Smooth muscle cell (in vitro differentiated cells): ENCODE measurements around the gene CUX1. TPM values are rescaled to one million over a fixed set of nuclear protein-coding genes. Genes with fewer than 3 reads are reported as not detected.

ENCODE experiments used
- DNase-seq: peaks from one replicate; lab custom pipeline; 2025; ENCODE audit not compliant: unreplicated experiment; lab: John Stamatoyannopoulos, UW
- H2AFZ ChIP-seq: fragments of 200-600 bp; sonication (generic); 2 replicates; pipeline ENCODE4 v1.6.0; 2016; ENCODE audit warnings: antibody characterized with exemption, low read depth, mild to moderate bottlenecking
- H3F3A ChIP-seq: fragments of 200-600 bp; sonication (generic); 2 replicates; pipeline ENCODE4 v1.6.0; 2017; ENCODE audit warnings: antibody characterized with exemption, low read depth
- H3K27ac ChIP-seq: fragments of 200-600 bp; sonication (generic); 2 replicates; pipeline ENCODE4 v1.5.1; 2016; ENCODE audit warnings: low read depth, mild to moderate bottlenecking
- H3K27me3 ChIP-seq: fragments of 200-600 bp; sonication (generic); 2 replicates; pipeline ENCODE4 v1.6.1; 2016; ENCODE audit warnings: low read depth, mild to moderate bottlenecking
- H3K36me3 ChIP-seq: fragments of 200-600 bp; sonication (generic); 2 replicates; pipeline ENCODE4 v1.5.1; 2016; ENCODE audit warnings: low read depth
- H3K4me1 ChIP-seq: fragments of 200-600 bp; sonication (generic); 2 replicates; pipeline ENCODE4 v1.5.1; 2016; ENCODE audit warnings: low read depth
- H3K4me2 ChIP-seq: fragments of 200-600 bp; sonication (generic); 2 replicates; pipeline ENCODE4 v1.6.0; 2016; ENCODE audit warnings: mild to moderate bottlenecking
- H3K4me3 ChIP-seq: fragments of 200-600 bp; sonication (generic); 2 replicates; pipeline ENCODE4 v1.5.1; 2016; ENCODE audit warnings: mild to moderate bottlenecking
- H3K79me2 ChIP-seq: fragments of 200-600 bp; sonication (generic); 2 replicates; pipeline ENCODE4 v1.6.0; 2016; ENCODE audit warnings: low read depth, mild to moderate bottlenecking
- H3K9ac ChIP-seq: fragments of 200-600 bp; sonication (generic); 2 replicates; pipeline ENCODE4 v1.6.0; 2016; ENCODE audit warnings: low read depth
- H3K9me3 ChIP-seq: fragments of 200-600 bp; sonication (generic); replicated peaks from 2 replicates; pipeline ENCODE4 v1.5.1; 2016; ENCODE audit warnings: low read depth
- H4K20me1 ChIP-seq: fragments of 200-600 bp; sonication (generic); 2 replicates; pipeline ENCODE4 v1.6.0; 2016; ENCODE audit warnings: low read depth
- CTCF ChIP-seq: fragments of 200-600 bp; sonication (generic); IDR thresholded peaks from 2 replicates; pipeline ENCODE4 v1.5.1; 2017; ENCODE audit warnings: borderline replicate concordance, mild to moderate bottlenecking, antibody characterized with exemption; ENCODE audit not compliant: insufficient read depth, poor library complexity, severe bottlenecking
- WGBS: methylation state at CpG from one replicate; pipeline ENCODE4 v1.1.7; 2016; ENCODE audit warnings: low lambda C conversion rate; 5-methylcytosine and 5-hydroxymethylcytosine counted together
- polyA plus RNA-seq: library from polyadenylated mRNA; unstranded; fragments of >200 nt; fragmentation: Nextera tagmentation; extraction: Ambion mirVana; gene quantifications from 2 replicates; pipeline ENCODE4 v1.2.1, GENCODE V29; 2016
- total RNA-seq: library from RNA; depleted of rRNA; stranded (reverse); fragments of >200 nt; gene quantifications from 2 replicates; pipeline ENCODE4 v1.2.3, GENCODE V29; 2014

Gene CUX1
- total and polyA plus RNA-seq, 2 experiments from 2014 or later: 56.3 to 78.4 TPM

GRCh38 chr7:102044984-102045673, 227.7 kb downstream of the CUX1 start:
- Histone ChIP-seq H3K27ac (peak overlapping the region; percentile 61), H3K4me1 (no peaks in the 10 kb centered on the region), H3K9me3 (no peaks in the 10 kb centered on the region), H2AFZ (no peak overlapping the region), H3F3A (peaks cover 6% of the 10 kb centered on the region), H3K4me3 (no peak overlapping the region), H3K27me3 (no peaks in the 10 kb centered on the region), H3K4me2 (peak overlapping the region; percentile 53), H3K9ac (no peak overlapping the region), H3K79me2 (peaks cover 43% of the 10 kb centered on the region), H3K36me3 (no peaks in the 10 kb centered on the region), H4K20me1 (peaks cover 98% of the 10 kb centered on the region)
- DNase-seq: peak; percentile 25
- TF ChIP-seq CTCF: no peak
- WGBS: 48% methylated on average over 28 of the region's 29 CpGs

GRCh38 chr7:102045681-102046372, 228.4 kb downstream of the CUX1 start:
- Histone ChIP-seq H3K9me3 (no peaks in the 10 kb centered on the region), H3F3A (peaks cover 6% of the 10 kb centered on the region), H4K20me1 (peaks cover 97% of the 10 kb centered on the region), H3K27ac (peak overlapping the region; percentile 61), H3K4me3 (no peak overlapping the region), H2AFZ (no peak overlapping the region), H3K4me1 (no peaks in the 10 kb centered on the region), H3K79me2 (peaks cover 42% of the 10 kb centered on the region), H3K36me3 (no peaks in the 10 kb centered on the region), H3K27me3 (no peaks in the 10 kb centered on the region), H3K4me2 (peak overlapping the region; percentile 53), H3K9ac (no peak overlapping the region)
- WGBS: 93% methylated on average over 11 of the region's 11 CpGs
- TF ChIP-seq CTCF: no peak
- no peak for DNase-seq

- Histone ChIP-seq H3K9me3 (no peaks in the 10 kb centered on the region), H3K79me2 (peaks cover 45% of the 10 kb centered on the region), H3K27me3 (no peaks in the 10 kb centered on the region), H3K9ac (no peak overlapping the region), H3F3A (peaks cover 6% of the 10 kb centered on the region), H3K27ac (no peak overlapping the region), H3K4me3 (no peak overlapping the region), H4K20me1 (peaks cover 97% of the 10 kb centered on the region), H3K36me3 (no peaks in the 10 kb centered on the region), H2AFZ (no peak overlapping the region), H3K4me2 (no peak overlapping the region), H3K4me1 (no peaks in the 10 kb centered on the region)
- WGBS: 83% methylated on average over 11 of the region's 11 CpGs
- no peak for TF ChIP-seq CTCF
- no peak for DNase-seq
Observed at GRCh38 chr7:102046373-102047117, 229.1 kb downstream of the CUX1 start.
